ENCODE results near the gene AP3M1. TPM values are rescaled to one million over a fixed set of nuclear protein-coding genes. Genes with fewer than 3 reads are reported as not detected.

AP3M1 gene
- total RNA-seq, 4 donors from 2014 or later, result 23.0 to 26.1 (median 24.3) TPM

GRCh38 chr10:74109452-74109851, 41.2 kb downstream of the AP3M1 start:
- H3K9me3 ChIP-seq, result no peaks in the 10 kb centered on the region
- TF ChIP-seq POLR2A (IDR thresholded peaks at IDR 0.05) (no peak), CTCF (IDR thresholded peaks at IDR 0.05) (no peak)

GRCh38 chr10:74107391-74107790, 43.2 kb downstream of the AP3M1 start:
- DNase-seq, result no peak
- peaks cover 19 to 100% (median 42%) of the 10 kb centered on the region in 3 donors for H3K36me3 ChIP-seq
- H3K27me3 ChIP-seq, result no peaks in the 10 kb centered on the region
- peaks cover 0 to 17% (median 0%) of the 10 kb centered on the region in 3 donors for H3K4me1 ChIP-seq
- H3K9me3 ChIP-seq, result no peaks in the 10 kb centered on the region
- peak overlapping the region in 1 of 4 donors; percentile 22 for H3K27ac ChIP-seq
- TF ChIP-seq POLR2A (IDR thresholded peaks at IDR 0.05), result no peak
- TF ChIP-seq CTCF (IDR thresholded peaks at IDR 0.05), result no peak
- intact Hi-C loops (cut with DNase I), result no loop called here
- no peak overlapping the region for H3K4me3 ChIP-seq
- 43 to 69% methylated on average over 4 of the region's 4 CpGs for WGBS, 2 donors

More at GRCh38 chr10:74109452-74109851, 41.2 kb downstream of the AP3M1 start:
- intact Hi-C loops (cut with DNase I), result no loop called here
- H3K4me3 ChIP-seq, result no peak overlapping the region
- H3K4me1 ChIP-seq, result peaks cover 8 to 36% (median 15%) of the 10 kb centered on the region in 3 donors
- no peak for DNase-seq
- H3K36me3 ChIP-seq, result peaks cover 22 to 99% (median 39%) of the 10 kb centered on the region in 3 donors
- H3K27ac ChIP-seq, result no peak overlapping the region
- no peaks in the 10 kb centered on the region for H3K27me3 ChIP-seq

GRCh38 chr10:74104996-74105395, 45.6 kb downstream of the AP3M1 start:
- Histone ChIP-seq H3K4me1 (peaks cover 0 to 21% (median 0%) of the 10 kb centered on the region in 3 donors), H3K4me3 (no peak overlapping the region), H3K27me3 (no peaks in the 10 kb centered on the region), H3K27ac (no peak overlapping the region), H3K36me3 (peaks cover 13 to 100% (median 33%) of the 10 kb centered on the region in 3 donors), H3K9me3 (no peaks in the 10 kb centered on the region)
- no peak for TF ChIP-seq CTCF (IDR thresholded peaks at IDR 0.05)
- no peak for TF ChIP-seq POLR2A (IDR thresholded peaks at IDR 0.05)
- no peak for DNase-seq
- intact Hi-C loops (cut with DNase I), result no loop called here
- WGBS, 2 donors, result 74 to 82% methylated on average over 8 of the region's 8 CpGs

- TF ChIP-seq POLR2A (IDR thresholded peaks at IDR 0.05) (no peak), CTCF (IDR thresholded peaks at IDR 0.05) (no peak)
- Histone ChIP-seq H3K27me3 (no peaks in the 10 kb centered on the region), H3K4me3 (no peak overlapping the region), H3K9me3 (no peaks in the 10 kb centered on the region), H3K27ac (no peak overlapping the region), H3K4me1 (peaks cover 0 to 26% (median 0%) of the 10 kb centered on the region in 3 donors), H3K36me3 (peaks cover 13 to 100% (median 28%) of the 10 kb centered on the region in 3 donors)
- intact Hi-C loops (cut with DNase I), result no loop called here
- DNase-seq, result no peak
- WGBS, 2 donors, result 91 to 92% methylated on average over 5 of the region's 5 CpGs
Observed at GRCh38 chr10:74104480-74104879, 46.1 kb downstream of the AP3M1 start.

GRCh38 chr10:74103560-74104258, 46.9 kb downstream of the AP3M1 start:
- no peak overlapping the region for H3K4me3 ChIP-seq
- intact Hi-C loops (cut with DNase I), result no loop called here
- DNase-seq, result no peak
- H3K27me3 ChIP-seq, result no peaks in the 10 kb centered on the region
- peaks cover 13 to 100% (median 29%) of the 10 kb centered on the region in 3 donors for H3K36me3 ChIP-seq
- 68 to 78% methylated on average over 10 to 11 of the region's 11 CpGs for WGBS, 2 donors
- peaks cover 0 to 33% (median 0%) of the 10 kb centered on the region in 3 donors for H3K4me1 ChIP-seq
- no peak for TF ChIP-seq POLR2A (IDR thresholded peaks at IDR 0.05)
- TF ChIP-seq CTCF (IDR thresholded peaks at IDR 0.05), result peak in 4 of 6 experiments; percentile 8 to 20 (median 18)
- H3K27ac ChIP-seq, result no peak overlapping the region
- H3K9me3 ChIP-seq, result no peaks in the 10 kb centered on the region

Measured in esophagus squamous epithelium (tissue), 5 donors.